ENCODE measurements around the gene IL1B. TPM values are rescaled to one million over a fixed set of nuclear protein-coding genes. Genes with fewer than 3 reads are reported as not detected.

Gene IL1B
- total and polyA plus RNA-seq, 2 experiments from 2014 or later = 0.86 to 2.2 TPM

GRCh38 chr2:112784199-112785189 is 52.1 kb downstream of the IL1B start, which contains the start of gene IL1A:
Gene IL1A (minus strand): TSS chr2:112784493. CDS start chr2:112783770, 723 bp downstream.
- H3K4me3 ChIP-seq = peak within 1 kb of the TSS; percentile 29

GRCh38 chr2:112783187-112783714 is 53.3 kb downstream of the IL1B start:
- H3K4me2 ChIP-seq (ENCODE audit: unreplicated experiment) = no peak overlapping the region
- H3K27me3 ChIP-seq (replicated peaks; ENCODE audit: insufficient read depth) = no peaks in the 10 kb centered on the region
- WGBS, 2 experiments (ENCODE audit: low coverage in 1 of 2, low lambda C conversion rate in 2 of 2, missing lambda C conversion rate in 2 of 2) = 69 to 78% methylated on average over 3 of the region's 3 CpGs
- DNase-seq = no peak
- H3K27ac ChIP-seq = no peak overlapping the region
- TF ChIP-seq EZH2 (IDR thresholded peaks at IDR 0.05; ENCODE audit: insufficient read depth, poor library complexity, severe bottlenecking) = no peak
- TF ChIP-seq EZH2phosphoT487 (IDR thresholded peaks at IDR 0.05; ENCODE audit: insufficient read depth, low read depth) = no peak
- H3K9ac ChIP-seq = no peak overlapping the region
- H3K4me3 ChIP-seq = no peak overlapping the region
- H3K36me3 ChIP-seq (ENCODE audit: low read depth) = no peaks in the 10 kb centered on the region
- H3F3A ChIP-seq (ENCODE audit: insufficient read depth) = no peaks in the 10 kb centered on the region
- peak overlapping the region; percentile 59; the same call in 1 of the 2 replicates for H2AFZ ChIP-seq
- H3K9me2 ChIP-seq (ENCODE audit: insufficient read depth) = no peaks in the 10 kb centered on the region
- peaks cover 6% of the 10 kb centered on the region; the same call in 1 of the 2 replicates for H3K4me1 ChIP-seq (ENCODE audit: insufficient read depth)
- H3K9me3 ChIP-seq (ENCODE audit: low read depth) = no peaks in the 10 kb centered on the region
- H3K79me2 ChIP-seq (ENCODE audit: insufficient read depth) = no peaks in the 10 kb centered on the region
- in situ Hi-C loops (cut with MboI) = no loop called here
- no peaks in the 10 kb centered on the region for H4K20me1 ChIP-seq (ENCODE audit: insufficient read depth)

More at GRCh38 chr2:112784199-112785189, 52.1 kb downstream of the IL1B start, which contains the start of gene IL1A:
- in situ Hi-C loops (cut with MboI) = no loop called here
- H3K4me2 ChIP-seq (ENCODE audit: unreplicated experiment) = peak within 1 kb of the TSS; percentile 67
- H3K9me2 ChIP-seq (ENCODE audit: insufficient read depth) = no peaks in the 10 kb centered on the region
- no peaks in the 10 kb centered on the region for H3K79me2 ChIP-seq (ENCODE audit: insufficient read depth)
- no peaks in the 10 kb centered on the region for H4K20me1 ChIP-seq (ENCODE audit: insufficient read depth)
- no peak within 1 kb of the TSS for H3K27ac ChIP-seq
- peak within 1 kb of the TSS; percentile 7; the same call in 1 of the 2 replicates for H3K9ac ChIP-seq
- no peaks in the 10 kb centered on the region for H3K27me3 ChIP-seq (replicated peaks; ENCODE audit: insufficient read depth)
- peaks cover 6% of the 10 kb centered on the region; the same call in 1 of the 2 replicates for H3K4me1 ChIP-seq (ENCODE audit: insufficient read depth)
- H2AFZ ChIP-seq = peak within 1 kb of the TSS; percentile 59
- no peaks in the 10 kb centered on the region for H3K9me3 ChIP-seq (ENCODE audit: low read depth)
- no peak for TF ChIP-seq EZH2phosphoT487 (IDR thresholded peaks at IDR 0.05; ENCODE audit: insufficient read depth, low read depth)
- no peak for TF ChIP-seq EZH2 (IDR thresholded peaks at IDR 0.05; ENCODE audit: insufficient read depth, poor library complexity, severe bottlenecking)
- 30 to 31% methylated on average over 13 of the region's 13 CpGs for WGBS, 2 experiments (ENCODE audit: low coverage in 1 of 2, low lambda C conversion rate in 2 of 2, missing lambda C conversion rate in 2 of 2)
- H3F3A ChIP-seq (ENCODE audit: insufficient read depth) = no peaks in the 10 kb centered on the region
- H3K36me3 ChIP-seq (ENCODE audit: low read depth) = no peaks in the 10 kb centered on the region
- DNase-seq = peak; percentile 93

GRCh38 chr2:112782234-112782799 is 54.3 kb downstream of the IL1B start:
- DNase-seq = no peak
- Histone ChIP-seq H3K4me3 (no peak overlapping the region), H4K20me1 (ENCODE audit: insufficient read depth) (no peaks in the 10 kb centered on the region), H3K9me2 (ENCODE audit: insufficient read depth) (no peaks in the 10 kb centered on the region), H3K9me3 (ENCODE audit: low read depth) (no peaks in the 10 kb centered on the region), H3K36me3 (ENCODE audit: low read depth) (no peaks in the 10 kb centered on the region), H3K4me2 (ENCODE audit: unreplicated experiment) (no peak overlapping the region), H3K27me3 (replicated peaks; ENCODE audit: insufficient read depth) (no peaks in the 10 kb centered on the region), H3F3A (ENCODE audit: insufficient read depth) (no peaks in the 10 kb centered on the region), H3K9ac (no peak overlapping the region), H3K4me1 (ENCODE audit: insufficient read depth) (peaks cover 6% of the 10 kb centered on the region; the same call in 1 of the 2 replicates), H3K27ac (no peak overlapping the region), H2AFZ (no peak overlapping the region), H3K79me2 (ENCODE audit: insufficient read depth) (no peaks in the 10 kb centered on the region)
- WGBS, 2 experiments (ENCODE audit: low coverage in 1 of 2, low lambda C conversion rate in 2 of 2, missing lambda C conversion rate in 2 of 2) = 52 to 66% methylated on average over 3 of the region's 3 CpGs
- TF ChIP-seq EZH2 (IDR thresholded peaks at IDR 0.05; ENCODE audit: insufficient read depth, poor library complexity, severe bottlenecking) (no peak), EZH2phosphoT487 (IDR thresholded peaks at IDR 0.05; ENCODE audit: insufficient read depth, low read depth) (no peak)
- in situ Hi-C loops (cut with MboI) = no loop called here

Other genes with a start within 250 kb of the IL1B start
- 135 and 153 TPM in 2 replicates for gene SLC20A1, start 190.8 kb downstream of the IL1B start, total RNA-seq (2014; rRNA removed; shearing (Covaris generic))
- 191 and 193 TPM in 2 replicates for gene SLC20A1, start 190.8 kb downstream of the IL1B start, polyA plus RNA-seq (2016; fragmentation: Nextera tagmentation; extraction: Ambion mirVana)
- gene NT5DC4, start 115.8 kb downstream of the IL1B start, total RNA-seq (2014; rRNA removed; shearing (Covaris generic)) = not detected in 2 replicates
- not detected in 2 replicates for gene NT5DC4, start 115.8 kb downstream of the IL1B start, polyA plus RNA-seq (2016; fragmentation: Nextera tagmentation; extraction: Ambion mirVana)
- 5.2 and 6.6 TPM in 2 replicates for gene CKAP2L, start 72.2 kb downstream of the IL1B start, total RNA-seq (2014; rRNA removed; shearing (Covaris generic))
- 9.0 and 10.9 TPM in 2 replicates for gene CKAP2L, start 72.2 kb downstream of the IL1B start, polyA plus RNA-seq (2016; fragmentation: Nextera tagmentation; extraction: Ambion mirVana)
- gene IL1A, start 52.3 kb downstream of the IL1B start, total RNA-seq (2014; rRNA removed; shearing (Covaris generic)) = 0.54 TPM in 1 of 2 replicates, not detected in the other
- gene IL1A, start 52.3 kb downstream of the IL1B start, polyA plus RNA-seq (2016; fragmentation: Nextera tagmentation; extraction: Ambion mirVana) = 0.14 TPM in 1 of 2 replicates, not detected in the other
- not detected in 2 replicates for gene IL37, start 74.4 kb upstream of the IL1B start, total RNA-seq (2014; rRNA removed; shearing (Covaris generic))
- not detected in 2 replicates for gene IL37, start 74.4 kb upstream of the IL1B start, polyA plus RNA-seq (2016; fragmentation: Nextera tagmentation; extraction: Ambion mirVana)
- gene IL36G, start 141.2 kb upstream of the IL1B start, total RNA-seq (2014; rRNA removed; shearing (Covaris generic)) = not detected in 2 replicates
- not detected in 2 replicates for gene IL36G, start 141.2 kb upstream of the IL1B start, polyA plus RNA-seq (2016; fragmentation: Nextera tagmentation; extraction: Ambion mirVana)
- gene IL36A, start 168.7 kb upstream of the IL1B start, total RNA-seq (2014; rRNA removed; shearing (Covaris generic)) = not detected in 2 replicates
- not detected in 2 replicates for gene IL36A, start 168.7 kb upstream of the IL1B start, polyA plus RNA-seq (2016; fragmentation: Nextera tagmentation; extraction: Ambion mirVana)
- gene IL36B, start 216.1 kb upstream of the IL1B start, total RNA-seq (2014; rRNA removed; shearing (Covaris generic)) = not detected in 2 replicates
- gene IL36B, start 216.1 kb upstream of the IL1B start, polyA plus RNA-seq (2016; fragmentation: Nextera tagmentation; extraction: Ambion mirVana) = not detected in 2 replicates
- gene IL36RN, start 222.4 kb upstream of the IL1B start, total RNA-seq (2014; rRNA removed; shearing (Covaris generic)) = not detected in 2 replicates
- not detected in 2 replicates for gene IL36RN, start 222.4 kb upstream of the IL1B start, polyA plus RNA-seq (2016; fragmentation: Nextera tagmentation; extraction: Ambion mirVana)
- not detected in 2 replicates for gene IL1F10, start 231.2 kb upstream of the IL1B start, total RNA-seq (2014; rRNA removed; shearing (Covaris generic))
- gene IL1F10, start 231.2 kb upstream of the IL1B start, polyA plus RNA-seq (2016; fragmentation: Nextera tagmentation; extraction: Ambion mirVana) = not detected in 2 replicates

Measured in GM23248 (cell line).